Measurements from ENCODE around the gene PSAP.

Gene PSAP

DNA sequence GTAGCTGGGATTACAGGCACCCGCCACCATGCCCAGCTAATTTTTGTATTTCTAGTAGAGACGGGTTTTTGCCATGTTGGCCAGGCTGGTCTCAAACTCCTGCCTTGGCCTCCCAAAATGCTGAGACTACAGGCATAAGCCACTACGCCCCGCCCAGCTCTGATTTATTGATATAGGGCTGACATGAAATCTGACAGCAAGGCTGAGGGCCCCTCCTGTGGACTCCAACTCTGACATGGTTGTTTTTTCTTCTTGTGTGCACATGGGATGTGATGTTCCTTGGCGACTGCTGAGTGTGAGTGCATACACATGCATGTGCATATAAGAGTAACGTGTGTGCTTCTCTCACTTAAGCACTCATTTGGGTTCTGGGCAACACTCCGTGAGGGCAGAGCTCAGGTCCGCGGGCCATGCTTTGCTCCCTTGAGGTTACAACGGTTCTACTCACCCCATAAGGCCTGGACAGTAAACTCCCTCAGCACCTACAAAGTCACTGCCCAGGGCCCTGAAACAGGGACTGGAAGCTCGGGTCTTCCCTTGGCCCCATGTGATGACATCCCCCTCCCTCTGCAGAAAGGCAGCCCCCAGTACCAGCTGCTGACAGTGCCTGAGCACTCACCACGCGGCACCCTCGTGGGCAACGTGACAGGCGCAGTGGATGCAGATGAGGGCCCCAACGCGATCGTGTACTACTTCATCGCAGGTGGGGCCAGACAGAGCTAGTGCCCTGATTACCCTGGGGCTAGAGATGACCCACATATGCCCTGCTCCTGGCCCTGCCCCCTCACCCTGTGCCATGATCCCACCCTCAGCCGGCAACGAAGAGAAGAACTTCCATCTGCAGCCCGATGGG is 44.1 kb downstream of the PSAP start:
- DNase-seq, result no peak

DNA sequence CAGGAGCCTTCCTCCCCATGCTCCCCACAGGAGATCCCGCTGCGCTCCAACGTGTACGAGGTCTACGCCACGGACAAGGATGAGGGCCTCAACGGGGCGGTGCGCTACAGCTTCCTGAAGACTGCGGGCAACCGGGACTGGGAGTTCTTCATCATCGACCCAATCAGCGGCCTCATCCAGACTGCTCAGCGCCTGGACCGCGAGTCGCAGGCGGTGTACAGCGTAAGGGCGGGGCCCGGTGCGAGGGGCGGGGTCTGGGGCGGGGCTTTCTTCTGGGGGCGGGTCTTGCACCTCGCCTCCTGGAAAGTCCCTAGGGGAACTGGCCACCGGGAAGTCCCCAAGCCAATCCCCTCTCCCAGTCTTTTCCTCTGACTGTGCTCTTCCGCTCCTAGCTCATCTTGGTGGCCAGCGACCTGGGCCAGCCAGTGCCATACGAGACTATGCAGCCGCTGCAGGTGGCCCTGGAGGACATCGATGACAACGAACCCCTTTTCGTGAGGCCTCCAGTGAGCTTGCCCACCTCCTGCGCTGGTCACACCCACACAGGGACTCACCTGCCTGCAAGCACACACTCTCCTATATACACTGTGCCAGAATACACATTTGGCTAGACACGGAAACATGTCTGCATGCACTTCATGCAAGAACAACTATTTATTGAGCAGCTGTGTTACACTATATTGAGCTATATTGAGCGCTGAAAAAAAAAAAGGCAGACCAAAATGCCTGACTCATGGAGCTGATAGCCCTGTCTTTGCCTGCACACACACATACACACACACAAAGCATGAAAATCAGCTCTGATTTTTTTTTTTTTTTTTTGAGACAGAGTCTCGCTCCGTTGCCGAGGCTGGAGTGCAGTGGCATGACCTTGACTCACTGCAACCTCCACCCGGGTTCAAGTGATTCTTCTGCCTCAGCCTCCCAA is 45.0 kb downstream of the PSAP start:
- no peak for DNase-seq

DNA sequence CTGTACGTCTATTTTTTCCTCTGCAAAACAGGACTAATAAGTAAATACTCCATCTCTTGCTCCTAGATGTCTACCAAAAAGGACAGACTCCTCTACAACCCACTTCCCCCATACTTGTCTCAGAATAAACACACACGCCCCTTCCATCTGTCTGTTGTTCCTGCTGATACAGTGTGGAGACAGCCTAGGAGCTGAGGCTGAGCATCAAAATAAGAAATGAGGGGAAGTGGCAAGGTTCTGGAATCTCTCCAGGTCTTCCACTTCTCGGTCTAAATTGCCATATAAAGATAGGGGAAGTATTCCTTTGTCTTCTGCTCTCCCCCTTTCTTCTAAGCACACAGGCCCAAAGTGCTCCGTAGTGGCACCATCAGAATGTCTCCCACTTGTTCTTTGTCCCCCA is 47.0 kb downstream of the PSAP start:
- no peak for DNase-seq

DNA sequence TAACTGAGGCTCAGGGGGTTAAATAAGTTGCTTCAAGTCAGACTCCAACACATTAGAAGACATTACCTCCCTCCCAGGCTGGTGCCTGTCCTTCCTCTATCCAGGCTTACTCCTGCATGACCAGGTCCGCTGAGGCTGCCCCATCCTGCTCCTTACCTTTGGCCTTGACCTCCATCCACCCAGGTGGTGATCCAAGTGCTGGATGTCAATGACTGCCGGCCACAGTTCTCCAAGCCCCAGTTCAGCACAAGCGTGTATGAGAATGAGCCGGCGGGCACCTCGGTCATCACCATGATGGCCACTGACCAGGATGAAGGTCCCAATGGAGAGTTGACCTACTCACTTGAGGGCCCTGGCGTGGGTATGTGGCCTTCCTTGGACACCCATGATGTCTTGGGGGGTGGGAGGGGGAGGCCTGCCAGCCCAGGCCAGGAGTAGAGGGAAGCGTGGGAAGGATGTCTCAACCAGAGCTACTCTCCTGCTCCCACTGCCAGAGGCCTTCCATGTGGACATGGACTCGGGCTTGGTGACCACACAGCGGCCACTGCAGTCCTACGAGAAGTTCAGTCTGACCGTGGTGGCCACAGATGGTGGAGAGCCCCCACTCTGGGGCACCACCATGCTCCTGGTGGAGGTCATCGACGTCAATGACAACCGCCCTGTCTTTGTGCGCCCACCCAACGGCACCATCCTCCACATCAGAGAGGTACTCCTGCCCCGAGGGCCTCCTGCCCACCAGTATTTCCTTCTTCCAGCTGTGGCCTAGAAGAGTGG is 48.1 kb downstream of the PSAP start:
- DNase-seq, result no peak

DNA sequence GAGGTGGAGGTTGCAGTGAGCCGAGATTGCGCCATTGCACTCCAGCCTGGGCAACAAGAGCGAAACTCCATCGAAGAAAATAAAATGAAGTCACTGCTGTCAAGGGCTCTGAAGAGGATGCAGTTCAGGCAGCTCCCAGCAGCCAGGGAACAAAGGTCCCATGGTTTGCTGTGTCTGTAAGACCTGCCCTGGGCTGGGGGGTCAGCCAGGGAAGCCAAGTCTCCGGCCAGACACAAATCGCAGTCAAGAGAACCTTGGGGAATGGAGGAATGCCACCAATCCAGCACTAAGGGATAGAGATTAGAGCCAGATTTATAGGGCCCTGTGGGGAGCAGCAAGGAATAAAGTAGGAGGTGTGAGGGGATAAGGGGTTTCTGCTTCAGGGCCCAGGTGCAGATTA is 48.8 kb downstream of the PSAP start:
- no peak for DNase-seq

DNA sequence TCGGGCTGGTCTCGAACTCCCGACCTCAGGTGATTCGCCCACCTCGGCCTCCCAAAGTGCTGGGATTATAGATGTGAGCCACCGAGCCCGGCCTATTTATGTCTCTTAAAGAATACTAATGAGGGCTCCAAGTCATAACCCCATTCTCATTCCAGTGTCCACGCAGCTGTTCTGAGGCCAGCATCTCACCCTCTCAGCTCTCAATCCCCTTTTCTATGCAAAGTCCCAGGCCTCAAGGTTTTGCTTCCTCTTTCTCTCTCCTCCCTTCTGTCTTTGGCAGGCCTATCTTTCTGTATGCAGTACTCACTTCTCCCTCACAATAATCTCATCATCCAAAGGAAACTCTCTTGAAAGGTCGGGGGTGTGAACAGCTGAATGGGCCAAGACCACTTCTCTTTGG is 49.7 kb downstream of the PSAP start:
- DNase-seq, result no peak

DNA sequence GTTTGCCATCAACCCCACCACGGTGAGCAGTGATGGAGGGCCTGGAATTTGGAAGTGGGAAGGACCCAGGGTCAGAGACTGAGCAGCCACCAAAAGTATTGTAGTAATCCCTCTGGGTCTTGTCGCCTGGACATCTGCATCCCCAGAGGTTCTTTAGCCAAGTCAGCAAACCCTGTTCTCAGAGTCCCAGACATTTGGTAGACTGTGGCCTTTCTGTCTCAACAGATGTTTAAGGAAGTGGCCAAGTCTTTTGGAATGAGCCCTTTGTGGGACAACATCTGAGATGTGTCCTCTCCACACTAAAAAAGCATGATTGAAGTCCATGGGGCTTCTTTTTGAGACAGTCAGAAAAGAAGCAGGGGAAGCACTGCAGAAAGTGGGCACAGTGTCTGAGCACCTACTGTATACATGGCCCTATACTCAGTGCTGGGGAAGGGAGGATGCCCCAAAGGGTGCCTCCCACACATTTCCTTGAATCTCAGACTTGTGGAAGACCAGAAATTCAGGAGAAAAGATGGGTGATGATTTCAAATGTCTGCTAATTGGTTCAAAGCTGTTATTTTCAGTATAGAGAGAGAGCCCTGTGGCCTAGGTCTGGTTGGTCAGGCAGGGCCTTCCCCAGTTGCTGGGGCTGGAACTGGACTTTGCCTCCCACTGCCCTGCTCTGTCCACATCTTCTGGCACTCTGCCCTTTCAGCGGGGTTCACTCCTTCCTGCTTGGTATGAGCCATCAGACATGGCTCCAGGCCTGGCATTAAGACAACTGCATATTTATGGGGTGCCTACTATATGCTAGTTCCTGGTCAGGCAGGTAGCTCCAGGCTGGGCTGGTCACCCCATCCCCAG is 51.2 kb downstream of the PSAP start:
- DNase-seq, result no peak

DNA sequence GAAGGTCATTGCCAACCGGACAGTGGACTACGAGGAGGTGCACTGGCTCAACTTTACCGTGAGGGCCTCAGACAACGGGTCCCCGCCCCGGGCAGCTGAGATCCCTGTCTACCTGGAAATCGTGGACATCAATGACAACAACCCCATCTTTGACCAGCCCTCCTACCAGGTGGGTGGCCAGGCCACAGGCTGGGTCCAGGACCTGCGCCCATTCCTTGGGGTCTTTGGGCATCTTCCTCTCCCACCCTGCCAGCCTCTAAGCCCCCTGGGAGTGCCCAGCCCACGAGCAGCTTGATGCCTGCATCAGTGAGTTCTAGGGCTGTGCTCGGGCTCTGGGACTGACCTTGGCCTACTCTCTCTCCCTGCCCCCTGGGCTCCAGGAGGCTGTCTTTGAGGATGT is 51.9 kb downstream of the PSAP start:
- no peak for DNase-seq

DNA sequence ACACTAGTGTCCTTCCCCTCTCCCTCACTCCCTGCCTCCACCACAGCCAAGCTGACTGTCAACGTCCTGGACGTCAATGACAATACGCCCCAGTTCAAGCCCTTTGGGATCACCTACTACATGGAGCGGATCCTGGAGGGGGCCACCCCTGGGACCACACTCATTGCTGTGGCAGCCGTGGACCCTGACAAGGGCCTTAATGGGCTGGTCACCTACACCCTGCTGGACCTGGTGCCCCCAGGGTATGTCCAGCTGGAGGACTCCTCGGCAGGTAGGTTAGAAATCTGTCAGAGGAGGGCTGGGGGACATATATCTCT is 52.8 kb downstream of the PSAP start:
- DNase-seq, result no peak

DNA sequence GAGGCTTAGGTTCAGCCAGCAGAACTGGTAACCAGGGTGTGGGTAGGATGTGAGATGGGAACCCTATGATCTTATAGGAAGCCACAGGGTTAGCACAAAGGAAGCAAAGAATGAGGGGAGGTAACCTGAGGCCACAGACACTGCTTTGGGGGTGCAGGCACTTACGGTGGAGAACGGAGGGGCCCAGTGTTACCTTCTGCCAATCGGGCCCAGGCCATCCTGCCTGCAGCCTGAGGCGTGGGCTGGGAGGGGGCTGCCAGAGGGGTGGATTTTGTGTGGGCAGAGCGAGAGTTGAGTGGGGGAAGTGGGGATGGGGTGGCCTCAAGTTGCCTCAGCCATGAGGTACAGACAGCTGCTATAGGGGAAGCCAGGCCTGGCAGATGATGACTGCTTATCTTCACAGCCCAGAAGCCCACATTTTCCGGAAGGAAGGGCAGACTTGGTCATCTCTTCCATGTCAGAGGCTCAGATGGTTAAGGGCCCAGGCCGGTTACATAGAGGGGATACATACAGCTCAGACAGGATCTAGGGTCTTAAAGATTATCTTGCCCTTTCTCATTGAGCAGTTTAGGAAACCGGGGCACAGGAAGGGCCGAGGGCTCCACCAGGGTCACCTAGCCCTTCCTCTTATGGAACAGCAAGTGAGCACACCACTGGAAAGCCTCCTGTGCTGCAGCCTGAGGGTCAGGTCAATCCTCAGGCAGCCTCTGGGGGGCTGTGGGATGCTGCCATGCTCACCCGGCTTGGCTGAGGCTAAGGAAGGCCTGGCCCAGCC is 53.3 kb downstream of the PSAP start:
- DNase-seq, result no peak

DNA sequence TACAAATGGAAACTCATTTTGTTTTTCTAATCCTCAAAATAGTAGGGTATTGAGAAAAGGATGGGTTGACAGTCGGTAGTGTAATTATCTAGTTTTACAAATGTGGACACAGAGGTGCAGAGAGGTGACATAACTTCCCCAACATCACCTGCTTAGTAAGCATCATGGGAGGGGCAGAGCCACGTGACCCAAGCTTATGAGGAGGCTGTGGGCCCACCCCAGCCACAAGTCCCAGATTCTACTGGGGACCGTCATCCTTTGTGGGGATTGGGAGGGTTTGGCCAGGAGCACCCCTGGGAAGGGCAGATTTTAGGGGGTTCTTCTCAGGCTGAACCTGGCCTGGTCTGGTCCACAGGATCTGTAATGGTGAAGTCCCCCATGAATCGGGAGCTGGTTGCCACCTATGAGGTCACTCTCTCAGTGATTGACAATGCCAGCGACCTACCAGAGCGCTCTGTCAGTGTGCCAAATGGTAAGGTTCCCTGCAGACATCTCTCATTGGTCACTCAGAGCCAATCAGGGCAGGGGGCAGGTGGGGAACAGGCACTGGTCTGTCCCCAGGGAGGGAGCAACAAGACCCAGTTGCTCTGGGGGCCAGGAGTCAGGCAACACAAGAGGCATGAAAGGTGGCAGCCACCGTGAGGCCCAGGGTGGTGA is 54.2 kb downstream of the PSAP start:
- no peak for DNase-seq

DNA sequence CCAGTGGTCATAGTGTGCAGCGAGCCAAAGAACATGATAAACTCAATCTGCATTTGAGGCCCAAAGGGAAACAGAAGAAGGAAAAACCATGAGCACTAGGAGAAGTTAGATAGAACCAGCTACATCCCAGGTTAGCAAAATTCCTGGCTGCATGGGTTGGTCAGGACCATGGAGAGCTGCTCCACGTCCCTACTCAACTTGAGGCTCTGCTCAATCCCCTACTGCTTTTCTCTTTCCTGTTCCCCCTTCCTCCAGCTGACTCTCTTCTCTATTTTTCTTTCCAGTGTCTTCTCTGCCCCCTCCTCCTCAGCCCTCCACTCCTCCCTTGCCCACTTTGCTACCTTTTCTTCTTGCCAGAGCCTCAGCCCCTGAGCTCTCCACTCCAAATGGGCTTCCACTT is 55.8 kb downstream of the PSAP start:
- DNase-seq, result no peak

DNA sequence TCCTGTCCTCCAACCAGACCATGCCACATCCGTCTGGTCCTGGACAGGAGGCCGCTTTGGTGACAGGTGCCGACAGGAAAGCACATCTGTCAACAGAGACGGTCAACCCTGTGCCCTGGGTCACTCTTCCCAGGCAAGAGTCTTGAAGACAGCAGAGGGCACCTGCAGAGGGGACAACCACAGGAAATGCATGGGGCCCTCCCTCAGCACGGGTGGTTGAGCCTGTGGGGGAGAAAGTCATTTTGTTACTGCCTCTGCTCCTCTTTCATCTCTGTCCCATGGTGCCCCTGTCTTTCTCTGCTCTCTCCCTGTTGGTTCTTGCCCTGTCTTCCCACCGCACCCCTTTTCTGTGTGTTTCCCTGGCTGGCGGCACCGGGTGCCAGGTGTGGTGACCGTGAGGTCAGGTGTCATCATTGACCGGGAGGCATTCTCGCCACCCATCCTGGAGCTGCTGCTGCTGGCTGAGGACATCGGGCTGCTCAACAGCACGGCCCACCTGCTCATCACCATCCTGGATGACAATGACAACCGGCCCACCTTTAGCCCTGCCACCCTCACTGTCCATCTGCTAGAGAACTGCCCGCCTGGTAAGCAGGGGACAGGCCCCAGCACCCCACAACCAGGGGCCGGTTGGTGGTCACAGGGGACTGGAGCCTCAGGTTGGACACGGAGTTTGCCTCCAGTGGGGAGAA is 60.2 kb downstream of the PSAP start:
- no peak for DNase-seq

DNA sequence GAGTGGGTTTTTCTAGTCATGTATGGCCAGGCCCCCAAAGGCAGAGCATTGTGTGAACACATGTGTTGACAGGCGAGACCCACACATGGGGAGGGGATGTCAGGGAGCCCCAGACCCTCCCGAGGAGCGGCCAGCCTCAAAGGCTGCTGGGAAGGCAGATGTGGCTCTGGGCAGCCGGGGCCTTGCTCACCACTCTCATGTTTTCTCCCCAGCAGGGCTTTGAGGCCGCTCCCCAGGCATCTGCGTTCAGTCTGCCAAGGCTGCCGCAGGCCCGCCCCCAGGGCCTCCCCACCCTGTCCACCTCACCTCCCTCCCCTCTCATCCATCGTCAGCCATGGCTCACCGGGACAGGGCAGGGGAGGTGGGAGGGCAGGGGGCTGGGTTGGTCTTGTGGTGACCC is 61.2 kb downstream of the PSAP start:
- no peak for DNase-seq

DNA sequence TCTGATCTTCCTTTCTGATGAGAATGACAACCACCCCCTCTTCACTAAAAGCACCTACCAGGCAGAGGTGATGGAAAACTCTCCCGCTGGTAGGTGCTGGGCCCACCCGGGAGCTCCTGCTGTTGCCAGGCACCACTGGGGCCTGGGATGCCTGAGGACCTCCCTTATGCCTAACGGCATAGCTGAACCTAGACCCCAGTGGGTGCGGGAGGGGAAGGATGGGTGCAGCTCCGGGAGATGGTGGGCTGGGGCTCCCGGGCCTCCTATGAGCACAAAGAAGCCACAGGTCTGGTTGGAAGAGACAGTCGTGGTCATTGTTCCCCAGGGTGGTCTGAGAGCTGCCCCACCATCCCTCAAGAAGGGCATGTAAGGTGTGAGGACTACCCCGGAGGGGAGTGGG is 62.1 kb downstream of the PSAP start:
- DNase-seq, result no peak

DNA sequence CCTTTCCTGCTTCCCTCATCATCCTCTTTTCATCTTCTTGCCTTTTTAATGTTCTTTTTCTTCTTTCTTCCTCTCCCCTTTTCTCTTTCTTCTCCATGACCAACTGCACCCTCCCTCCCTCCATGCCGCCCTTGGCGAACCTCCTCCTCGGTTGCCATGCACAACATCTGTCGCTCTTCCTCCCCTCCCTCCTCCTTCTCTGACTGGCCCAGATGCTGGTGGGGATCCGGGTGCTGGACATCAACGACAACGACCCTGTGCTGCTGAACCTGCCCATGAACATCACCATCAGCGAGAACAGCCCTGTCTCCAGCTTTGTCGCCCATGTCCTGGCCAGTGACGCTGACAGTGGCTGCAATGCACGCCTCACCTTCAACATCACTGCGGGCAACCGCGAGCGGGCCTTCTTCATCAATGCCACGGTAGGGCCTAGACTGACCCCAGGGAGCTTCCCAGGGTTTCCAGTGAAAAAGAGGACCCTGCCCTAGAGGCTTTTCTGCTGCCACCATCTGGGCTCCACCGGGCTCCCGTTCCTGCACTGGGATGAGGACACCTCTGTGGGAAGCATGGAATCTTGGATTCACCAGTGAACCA is 66.3 kb downstream of the PSAP start:
- no peak for DNase-seq

DNA sequence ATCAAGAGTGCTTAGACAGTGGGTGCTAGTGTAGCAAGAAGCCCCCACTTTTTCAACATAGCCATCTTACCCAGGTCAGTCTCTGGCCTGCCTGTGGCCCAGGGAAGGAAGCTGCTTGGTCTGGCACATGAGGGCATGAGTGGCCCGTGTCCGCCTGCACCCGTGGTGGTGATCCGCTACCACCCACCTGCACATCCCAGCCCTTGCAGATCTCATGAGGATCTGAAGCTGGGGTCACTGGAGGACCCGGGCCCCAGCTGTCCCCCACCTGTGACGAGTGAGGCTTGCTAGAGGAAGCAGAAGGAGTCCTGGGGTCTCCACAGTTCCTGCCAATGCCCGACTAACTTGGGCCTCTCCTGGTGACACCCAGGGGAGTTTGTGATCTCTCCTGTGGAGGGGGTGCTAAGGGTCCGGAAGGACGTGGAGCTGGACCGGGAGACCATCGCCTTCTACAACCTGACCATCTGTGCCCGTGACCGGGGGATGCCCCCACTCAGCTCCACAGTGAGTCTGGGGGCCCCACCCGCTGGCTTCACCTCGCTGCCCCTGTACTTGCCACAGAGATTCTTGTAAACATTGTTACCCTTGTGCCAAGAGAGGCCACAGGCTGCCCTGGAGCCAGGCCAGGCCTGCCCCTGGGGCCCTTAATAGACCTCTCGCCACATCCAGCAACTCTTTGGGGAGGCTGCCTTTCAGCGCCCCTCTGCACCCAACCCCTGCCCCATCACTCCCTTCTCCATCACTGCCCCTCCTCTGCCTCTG is 67.0 kb downstream of the PSAP start:
- no peak for DNase-seq

DNA sequence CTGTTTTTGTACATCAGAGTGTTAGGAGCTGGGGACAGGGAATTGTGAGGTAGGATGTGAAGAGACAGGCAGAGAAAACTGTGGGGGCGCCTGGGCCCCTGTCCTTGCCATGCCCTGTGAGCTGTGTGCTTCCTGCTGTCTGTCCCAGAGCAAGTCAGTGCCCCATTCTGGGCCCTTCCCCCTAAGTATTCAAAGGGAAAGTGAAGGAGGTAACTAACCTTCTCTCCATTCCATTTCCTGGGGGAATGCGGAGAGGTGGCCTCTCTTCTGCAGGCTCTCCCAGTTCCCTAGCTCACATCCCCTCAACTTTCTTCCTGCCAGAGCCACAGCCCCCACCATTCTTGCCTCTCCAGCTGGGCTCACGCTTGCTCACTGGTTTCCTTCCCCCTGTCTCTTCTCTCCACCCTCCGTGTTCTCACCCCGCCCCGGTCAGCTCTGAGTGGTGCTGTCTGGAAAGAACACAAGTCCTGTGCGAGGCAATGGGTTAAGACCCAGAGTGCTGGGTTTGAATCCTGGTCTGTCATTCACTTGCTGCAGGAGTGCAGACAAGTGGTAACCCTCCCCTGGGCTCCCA is 68.0 kb downstream of the PSAP start:
- no peak for DNase-seq

Measured in T-helper 2 cell (primary cell).